GM12801 (cell line): ENCODE data around the gene DAPK2.

ENCODE experiments used
- CTCF ChIP-seq: IDR thresholded peaks from one replicate; pipeline ENCODE4 v1.5.1; 2011; ENCODE audit warnings: control low read depth; ENCODE audit not compliant: insufficient read length; ENCODE audit errors: extremely low read depth

Gene DAPK2

GRCh38 chr15:63895194-63895593, 151.1 kb downstream of the DAPK2 start:
- no peak for TF ChIP-seq CTCF

GRCh38 chr15:63894662-63894949, 151.7 kb downstream of the DAPK2 start:
- TF ChIP-seq CTCF, result no peak

- no peak for TF ChIP-seq CTCF
Measured at GRCh38 chr15:63893866-63894661, 152.2 kb downstream of the DAPK2 start.

GRCh38 chr15:63892794-63893441, 153.4 kb downstream of the DAPK2 start:
- TF ChIP-seq CTCF, result no peak

- no peak for TF ChIP-seq CTCF
Measured at GRCh38 chr15:63891768-63892133, 154.5 kb downstream of the DAPK2 start.

- no peak for TF ChIP-seq CTCF
Measured at GRCh38 chr15:63891079-63891767, 155.1 kb downstream of the DAPK2 start.

- no peak for TF ChIP-seq CTCF
Measured at GRCh38 chr15:63890617-63891016, 155.7 kb downstream of the DAPK2 start.
